HG03442 (cell line): ENCODE data around the gene LRRC59.
"Not testable (repeated sequence)": the region's sequence is repeated elsewhere in the genome, so short reads cannot be mapped to it uniquely, and the experiment has no call there.

Experiments used
- ATAC-seq: cut with Tn5 transposase; IDR thresholded peaks from one replicate; pipeline ENCODE4 v1.9.1; 2021; ENCODE audit warnings: mild to moderate bottlenecking, moderate library complexity; ENCODE audit not compliant: unreplicated experiment

Gene LRRC59

GRCh38 chr17:50424996-50425681, 27.8 kb upstream of the LRRC59 start:
- no peak for ATAC-seq

GRCh38 chr17:50424246-50424995, 27.1 kb upstream of the LRRC59 start:
- ATAC-seq, result no peak

DNA sequence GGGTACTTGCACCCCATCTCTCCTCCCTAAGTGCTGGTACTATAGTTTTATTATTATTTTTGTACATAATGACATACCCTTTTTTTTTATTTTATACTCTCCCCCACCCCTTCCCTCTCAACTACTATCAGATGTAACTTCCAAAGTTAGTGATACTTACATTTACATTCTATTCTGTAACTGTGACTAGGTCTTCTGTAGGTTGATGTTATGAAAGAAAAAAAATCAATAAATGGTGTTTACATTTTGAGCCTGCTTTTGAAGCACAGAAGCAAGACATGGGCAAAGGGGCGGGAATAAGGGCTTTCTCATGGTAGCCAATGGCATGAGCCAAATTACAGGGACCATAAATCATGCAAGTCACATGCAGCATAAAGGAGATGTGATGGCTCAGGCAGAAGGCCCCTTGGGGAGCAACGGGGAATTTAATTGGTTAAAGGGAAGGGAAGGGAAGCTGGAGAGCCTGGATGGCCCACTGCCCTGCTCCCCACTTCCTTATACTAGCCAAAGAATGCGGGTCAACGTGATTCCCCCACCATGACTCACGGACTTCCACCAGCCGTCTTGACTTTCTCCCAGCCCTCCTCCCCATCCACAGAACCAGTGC, 26.3 kb upstream of the LRRC59 start:
- ATAC-seq, result no peak

GRCh38 chr17:50422738-50423137, 25.4 kb upstream of the LRRC59 start:
- no peak for ATAC-seq

DNA sequence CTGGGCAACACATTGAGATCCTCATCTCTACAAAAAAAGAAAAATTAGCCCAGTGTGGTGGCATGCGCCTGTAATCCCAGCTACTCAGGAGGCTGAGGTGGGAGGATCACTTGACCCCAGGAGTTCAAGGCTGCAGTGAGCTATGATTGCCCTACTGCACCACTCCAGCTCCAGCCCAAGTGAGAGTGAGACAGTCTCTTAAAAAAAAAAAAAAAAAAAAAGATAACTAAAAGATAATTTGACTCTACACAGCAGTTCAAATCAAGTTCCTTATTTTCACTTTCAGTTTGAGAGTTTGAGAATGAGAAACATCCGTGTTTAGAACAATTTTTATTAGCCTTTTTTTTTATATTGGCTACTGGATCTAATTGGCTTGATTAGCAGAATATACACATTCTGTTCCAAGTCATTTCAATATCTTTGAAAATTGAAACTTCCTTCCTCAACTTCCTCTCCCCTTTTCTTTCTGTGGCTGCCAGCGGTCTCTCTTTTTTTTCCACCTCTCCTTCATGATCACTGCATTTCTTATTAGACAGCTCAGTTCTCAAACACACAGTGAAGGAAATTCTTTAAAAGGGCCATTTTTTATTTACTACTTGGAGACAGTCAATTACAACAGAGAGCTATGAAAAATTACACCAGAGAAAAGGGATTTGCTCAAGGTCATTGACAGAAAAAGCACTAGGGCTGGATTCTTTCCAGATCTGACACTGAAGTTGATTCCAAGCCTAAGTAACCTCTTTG, 24.2 kb upstream of the LRRC59 start:
- ATAC-seq, result no peak

DNA sequence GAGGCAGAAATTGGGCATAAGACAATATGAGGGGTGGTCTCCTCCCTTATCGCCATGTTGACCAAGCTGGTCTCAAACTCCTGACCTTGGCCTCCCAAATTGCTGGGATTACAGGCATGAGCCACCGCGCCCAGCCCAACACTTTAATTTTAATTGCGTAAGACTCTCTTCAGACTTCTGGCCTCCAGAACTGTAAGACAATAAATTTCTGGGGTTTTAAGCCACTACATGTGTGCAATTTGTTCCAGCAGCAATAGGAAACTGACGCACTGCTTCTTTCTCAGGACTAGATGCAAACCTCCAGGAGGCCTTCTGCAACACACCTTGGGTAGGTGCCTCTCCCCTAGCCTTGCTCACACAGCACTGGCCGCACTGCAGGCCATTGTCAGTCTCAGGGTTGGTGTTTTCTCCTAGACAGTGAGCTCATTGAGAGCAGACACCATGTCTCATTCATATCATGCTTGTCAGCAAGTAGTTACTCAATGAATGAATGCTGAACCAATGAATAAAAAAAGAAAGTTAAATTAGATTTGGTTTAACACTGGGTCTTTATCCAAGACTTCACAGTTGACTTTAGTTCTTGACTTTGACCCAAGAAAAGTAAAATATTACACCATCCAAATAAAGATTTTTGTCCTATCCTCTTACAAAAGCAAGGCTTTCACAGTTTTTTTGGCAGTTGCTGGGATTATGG, 23.2 kb upstream of the LRRC59 start:
- ATAC-seq, result no peak

GRCh38 chr17:50419577-50419976, 22.3 kb upstream of the LRRC59 start:
- ATAC-seq, result not testable (repeated sequence)

DNA sequence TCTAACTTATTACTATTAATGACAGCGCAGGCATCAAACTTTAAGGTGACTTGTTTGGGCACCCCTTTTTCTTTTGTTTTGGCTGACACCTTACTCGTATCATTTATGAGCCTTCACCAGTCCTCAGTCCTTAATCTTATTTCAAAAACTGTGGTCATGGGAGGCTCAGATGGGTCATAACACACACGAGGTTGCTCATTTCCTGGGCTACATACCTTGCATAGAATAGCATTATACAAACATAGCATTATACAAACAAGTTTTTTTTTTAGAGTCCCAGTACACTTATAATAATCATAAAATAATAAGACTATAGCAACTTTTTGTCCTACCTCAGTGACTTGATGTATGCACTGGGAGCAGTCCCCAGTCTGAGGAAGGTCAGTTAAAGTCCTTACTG, 17.5 kb upstream of the LRRC59 start:
- no peak for ATAC-seq

DNA sequence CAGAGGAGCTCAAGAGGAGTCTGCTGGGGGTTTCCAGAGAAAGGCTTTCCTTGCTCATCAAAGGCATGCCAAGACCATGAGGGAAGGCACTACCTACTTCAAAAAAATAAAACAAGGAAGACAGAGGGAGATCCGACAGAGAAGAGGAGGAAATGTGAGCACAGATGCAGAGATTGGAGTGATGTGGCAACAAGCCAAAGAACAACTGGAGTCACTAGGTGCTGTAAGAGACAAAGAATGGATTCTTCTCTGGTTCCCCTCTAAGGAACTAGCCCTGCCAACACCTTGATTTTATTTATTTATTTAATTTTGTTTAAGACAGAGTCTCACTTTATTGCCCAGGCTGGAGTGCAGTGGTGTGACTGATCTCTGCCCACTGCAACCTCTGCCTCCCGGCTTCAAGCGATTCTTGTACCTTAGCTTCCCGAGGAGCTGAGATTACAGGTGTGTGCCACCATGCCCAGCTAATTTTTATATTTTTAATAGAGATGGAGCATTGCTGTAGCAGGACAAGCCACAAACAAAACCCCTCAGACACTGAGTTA, 14.9 kb upstream of the LRRC59 start:
- ATAC-seq, result no peak

GRCh38 chr17:50407921-50408320, 10.6 kb upstream of the LRRC59 start:
- ATAC-seq, result no peak

DNA sequence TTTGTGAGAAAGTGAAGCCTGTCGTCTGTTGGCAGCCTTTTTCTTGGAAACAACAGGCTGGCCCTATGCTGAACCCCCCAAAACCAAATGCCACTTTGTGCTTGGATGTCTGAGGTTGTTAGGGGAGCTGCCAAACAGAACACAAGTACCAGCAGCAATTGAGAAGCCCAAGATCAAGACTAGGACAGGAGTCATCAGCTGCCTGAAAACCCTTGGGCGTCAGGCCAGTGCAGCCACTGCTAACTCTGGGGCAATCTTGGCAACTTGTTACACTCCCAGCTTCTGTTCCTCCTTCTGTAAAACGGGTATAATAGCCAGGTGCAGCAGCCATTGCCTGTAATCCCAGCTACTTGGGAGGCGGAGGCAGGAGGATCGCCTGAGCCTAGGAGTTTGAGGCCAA, 9.3 kb upstream of the LRRC59 start:
- no peak for ATAC-seq

GRCh38 chr17:50405351-50405750, 8.0 kb upstream of the LRRC59 start:
- not testable (repeated sequence) for ATAC-seq

GRCh38 chr17:50399591-50399990, 2.3 kb upstream of the LRRC59 start:
- not testable (repeated sequence) for ATAC-seq

GRCh38 chr17:50398672-50399071, 1.3 kb upstream of the LRRC59 start:
- ATAC-seq, result not testable (repeated sequence)

- no peak for ATAC-seq
These were observed 579 bp upstream of the LRRC59 start for GRCh38 chr17:50397919-50398285.

GRCh38 chr17:50396261-50397110, 837 bp downstream of the LRRC59 start:
- ATAC-seq, result no peak

GRCh38 chr17:50394711-50395110, 2.6 kb downstream of the LRRC59 start:
- ATAC-seq, result no peak

- no peak for ATAC-seq
These were observed 3.6 kb downstream of the LRRC59 start for GRCh38 chr17:50393700-50394099.

DNA sequence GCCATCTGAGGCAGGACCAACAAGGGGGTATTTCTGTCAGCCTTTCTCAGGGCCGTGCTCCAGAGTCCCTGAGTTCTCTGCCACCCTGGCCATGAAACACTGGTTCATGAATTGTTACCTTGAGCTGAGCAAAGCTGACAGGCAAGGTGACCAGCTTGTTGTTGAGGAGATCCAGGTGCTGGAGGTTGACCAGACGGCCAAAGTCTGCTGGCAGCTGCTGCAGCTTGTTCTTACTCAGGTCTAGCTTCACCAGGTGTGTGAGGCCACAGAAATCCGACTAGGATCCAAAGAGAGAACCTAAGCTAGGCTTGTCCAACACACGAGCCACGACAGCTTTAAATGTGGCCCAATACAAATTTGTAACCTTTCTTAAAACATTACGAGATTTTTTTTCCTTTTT, 4.7 kb downstream of the LRRC59 start:
- ATAC-seq, result no peak

GRCh38 chr17:50389534-50389933, 7.8 kb downstream of the LRRC59 start:
- no peak for ATAC-seq
